HepG2 (cell line): ENCODE measurements around the gene FAM219B. TPM values are rescaled to one million over a fixed set of nuclear protein-coding genes. Genes with fewer than 3 reads are reported as not detected.
A peak's percentile ranks its signal among the peaks of the same experiment; 100 is the strongest.

Experiments
- BHLHE40 ChIP-seq: IDR thresholded peaks from 2 replicates; pipeline ENCODE4 v1.6.1; 2011; ENCODE audit warnings: low read length, improper control_type of control experiment
- CREB3 ChIP-seq: sonication (generic); formaldehyde crosslinking; IDR thresholded peaks from 2 replicates; pipeline ENCODE4 v1.5.0; 2020; ENCODE audit warnings: missing genetic modification reagents
- CSRNP2 ChIP-seq: sonication (generic); formaldehyde crosslinking; conservative IDR thresholded peaks from 2 replicates; pipeline ENCODE4 v1.8.0; 2022; ENCODE audit warnings: low read depth, missing genetic modification reagents
- DPF2 ChIP-seq: sonication (generic); formaldehyde crosslinking; IDR thresholded peaks from 2 replicates; pipeline ENCODE4 v1.4.0; 2020; ENCODE audit warnings: mild to moderate bottlenecking, low read depth, missing genetic modification reagents, borderline replicate concordance
- HNF1B ChIP-seq: sonication (generic); formaldehyde crosslinking; IDR thresholded peaks from 2 replicates; pipeline ENCODE4 v1.5.1; 2020; ENCODE audit warnings: mild to moderate bottlenecking, moderate library complexity, missing genetic modification reagents
- KLF6 ChIP-seq: IDR thresholded peaks from 2 replicates; pipeline ENCODE4 v1.8.0; 2016; ENCODE audit warnings: missing biosample characterization, missing genetic modification reagents
- PAWR ChIP-seq: sonication (generic); formaldehyde crosslinking; IDR thresholded peaks from 2 replicates; pipeline ENCODE4 v1.4.0; 2020; ENCODE audit warnings: missing genetic modification reagents, mild to moderate bottlenecking, borderline replicate concordance
- PHF21A ChIP-seq: sonication (generic); formaldehyde crosslinking; IDR thresholded peaks from 2 replicates; pipeline ENCODE4 v1.5.0; 2020; ENCODE audit warnings: mild to moderate bottlenecking, missing genetic modification reagents
- ZFP36L2 ChIP-seq: sonication (generic); formaldehyde crosslinking; IDR thresholded peaks from 2 replicates; pipeline ENCODE4 v1.4.0; 2020; ENCODE audit warnings: missing genetic modification reagents
- ZNF234 ChIP-seq: sonication (generic); formaldehyde crosslinking; conservative IDR thresholded peaks from 2 replicates; pipeline ENCODE4 v1.5.1; 2020; ENCODE audit warnings: mild to moderate bottlenecking, missing genetic modification reagents
- ZNF281 ChIP-seq: sonication (generic); formaldehyde crosslinking; IDR thresholded peaks from 2 replicates; pipeline ENCODE4 v1.4.0; 2020; ENCODE audit warnings: missing genetic modification reagents, borderline replicate concordance
- ZNF354B ChIP-seq: sonication (generic); formaldehyde crosslinking; IDR thresholded peaks from 2 replicates; pipeline ENCODE4 v1.8.0; 2022; ENCODE audit warnings: mild to moderate bottlenecking, missing genetic modification reagents
- ZNF572 ChIP-seq: sonication (generic); formaldehyde crosslinking; IDR thresholded peaks from 2 replicates; pipeline ENCODE4 v1.5.1; 2020; ENCODE audit warnings: mild to moderate bottlenecking, missing genetic modification reagents
- polyA plus RNA-seq, 8 experiments: library from polyadenylated mRNA; depleted of rRNA in 3 of 8; stranded (reverse) in 7 of 8; unstranded in 1 of 8; fragments of >200 nt; fragmentation: Illumina TruSeq in 4 of 8; extraction: Trizol in 4 of 8; gene quantifications; 2 replicates each; pipeline versions ENCODE4 v1.2.1 to v1.2.3, GENCODE V29; 2011 to 2016; ENCODE audit warnings: low read depth in 4 of 8, missing spikeins in 1 of 8, mixed read lengths in 1 of 8; ENCODE audit not compliant: insufficient read depth in 1 of 8
- total RNA-seq, 5 experiments: library from RNA; depleted of rRNA; stranded (reverse); fragments of >200 nt; fragmentation: Illumina TruSeq; extraction: Trizol; gene quantifications; 2 replicates each; pipeline ENCODE4 v1.2.3, GENCODE V29; 2016; ENCODE audit warnings: low read depth in 1 of 5
- TF ChIP-seq, protein P1 (sequence below): sonication (generic); formaldehyde crosslinking; IDR thresholded peaks from 2 replicates; pipeline ENCODE4 v1.9.0; 2021; ENCODE audit warnings: mild to moderate bottlenecking, missing genetic modification reagents

The FAM219B gene
- total and polyA plus RNA-seq, 2 of the 13 experiments (the other 11 are each of a cell fraction or from before 2014, with no cell fraction given): 36.6 to 50.2 TPM

- TF ChIP-seq CREB3 (CRISPR knock-in tag) (peak; percentile 81), ZNF234 (CRISPR knock-in tag) (no peak), ZNF572 (CRISPR knock-in tag) (no peak), ZNF354B (CRISPR knock-in tag) (no peak), PHF21A (peak; percentile 88), CSRNP2 (CRISPR knock-in tag) (no peak), BHLHE40 (peak; percentile 72), ZFP36L2 (CRISPR knock-in tag) (no peak), KLF6 (CRISPR knock-in tag) (peak; percentile 80; the same call in 1 of the 2 replicates), ZNF281 (CRISPR knock-in tag) (0 out of 2 replicates have a peak, but pooled peaks have one; percentile 6), PAWR (0 out of 2 replicates have a peak, but pooled peaks have one; percentile 37), DPF2 (no peak), HNF1B (CRISPR knock-in tag) (no peak; the same call in 1 of the 2 replicates)
- TF ChIP-seq, protein P1, sequence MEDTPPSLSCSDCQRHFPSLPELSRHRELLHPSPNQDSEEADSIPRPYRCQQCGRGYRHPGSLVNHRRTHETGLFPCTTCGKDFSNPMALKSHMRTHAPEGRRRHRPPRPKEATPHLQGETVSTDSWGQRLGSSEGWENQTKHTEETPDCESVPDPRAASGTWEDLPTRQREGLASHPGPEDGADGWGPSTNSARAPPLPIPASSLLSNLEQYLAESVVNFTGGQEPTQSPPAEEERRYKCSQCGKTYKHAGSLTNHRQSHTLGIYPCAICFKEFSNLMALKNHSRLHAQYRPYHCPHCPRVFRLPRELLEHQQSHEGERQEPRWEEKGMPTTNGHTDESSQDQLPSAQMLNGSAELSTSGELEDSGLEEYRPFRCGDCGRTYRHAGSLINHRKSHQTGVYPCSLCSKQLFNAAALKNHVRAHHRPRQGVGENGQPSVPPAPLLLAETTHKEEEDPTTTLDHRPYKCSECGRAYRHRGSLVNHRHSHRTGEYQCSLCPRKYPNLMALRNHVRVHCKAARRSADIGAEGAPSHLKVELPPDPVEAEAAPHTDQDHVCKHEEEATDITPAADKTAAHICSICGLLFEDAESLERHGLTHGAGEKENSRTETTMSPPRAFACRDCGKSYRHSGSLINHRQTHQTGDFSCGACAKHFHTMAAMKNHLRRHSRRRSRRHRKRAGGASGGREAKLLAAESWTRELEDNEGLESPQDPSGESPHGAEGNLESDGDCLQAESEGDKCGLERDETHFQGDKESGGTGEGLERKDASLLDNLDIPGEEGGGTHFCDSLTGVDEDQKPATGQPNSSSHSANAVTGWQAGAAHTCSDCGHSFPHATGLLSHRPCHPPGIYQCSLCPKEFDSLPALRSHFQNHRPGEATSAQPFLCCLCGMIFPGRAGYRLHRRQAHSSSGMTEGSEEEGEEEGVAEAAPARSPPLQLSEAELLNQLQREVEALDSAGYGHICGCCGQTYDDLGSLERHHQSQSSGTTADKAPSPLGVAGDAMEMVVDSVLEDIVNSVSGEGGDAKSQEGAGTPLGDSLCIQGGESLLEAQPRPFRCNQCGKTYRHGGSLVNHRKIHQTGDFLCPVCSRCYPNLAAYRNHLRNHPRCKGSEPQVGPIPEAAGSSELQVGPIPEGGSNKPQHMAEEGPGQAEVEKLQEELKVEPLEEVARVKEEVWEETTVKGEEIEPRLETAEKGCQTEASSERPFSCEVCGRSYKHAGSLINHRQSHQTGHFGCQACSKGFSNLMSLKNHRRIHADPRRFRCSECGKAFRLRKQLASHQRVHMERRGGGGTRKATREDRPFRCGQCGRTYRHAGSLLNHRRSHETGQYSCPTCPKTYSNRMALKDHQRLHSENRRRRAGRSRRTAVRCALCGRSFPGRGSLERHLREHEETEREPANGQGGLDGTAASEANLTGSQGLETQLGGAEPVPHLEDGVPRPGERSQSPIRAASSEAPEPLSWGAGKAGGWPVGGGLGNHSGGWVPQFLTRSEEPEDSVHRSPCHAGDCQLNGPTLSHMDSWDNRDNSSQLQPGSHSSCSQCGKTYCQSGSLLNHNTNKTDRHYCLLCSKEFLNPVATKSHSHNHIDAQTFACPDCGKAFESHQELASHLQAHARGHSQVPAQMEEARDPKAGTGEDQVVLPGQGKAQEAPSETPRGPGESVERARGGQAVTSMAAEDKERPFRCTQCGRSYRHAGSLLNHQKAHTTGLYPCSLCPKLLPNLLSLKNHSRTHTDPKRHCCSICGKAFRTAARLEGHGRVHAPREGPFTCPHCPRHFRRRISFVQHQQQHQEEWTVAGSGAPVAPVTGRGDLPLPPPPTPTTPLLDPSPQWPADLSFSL: no peak
Measured at GRCh38 chr15:74937590-74938371, 31.1 kb upstream of the FAM219B start, which contains the start of gene COX5A (continued).
